ENCODE results near the gene FREM3. TPM values are rescaled to one million over a fixed set of nuclear protein-coding genes. Genes with fewer than 3 reads are reported as not detected.

The FREM3 gene
- total RNA-seq, 1 experiment from 2014 or later = not detected

DNA sequence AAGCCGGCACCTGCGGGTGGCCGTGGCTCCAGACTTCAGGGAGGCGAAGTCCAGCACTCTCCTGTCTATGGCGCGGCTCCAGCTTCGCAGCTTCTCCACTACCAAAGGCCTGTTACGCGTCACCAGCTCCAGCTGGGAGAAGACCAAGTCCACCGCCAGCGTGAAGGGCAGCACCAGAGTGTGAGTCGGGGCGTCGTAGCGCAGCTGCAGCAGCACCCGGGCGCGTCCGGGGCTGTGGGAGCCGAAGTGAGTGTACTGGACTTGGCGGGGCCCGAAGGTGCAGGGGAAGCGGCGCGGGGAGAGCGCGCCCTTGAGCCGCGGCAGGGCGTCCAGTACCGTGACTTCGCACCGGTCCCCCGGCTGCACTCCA is 444 bp downstream of the FREM3 start:
- no peaks in the 10 kb centered on the region for H3K36me3 ChIP-seq (ENCODE audit: low read depth, low read length)
- TF ChIP-seq EZH2 (IDR thresholded peaks at IDR 0.05; ENCODE audit: low read length, unreplicated experiment) = no peak
- TF ChIP-seq, protein P1, sequence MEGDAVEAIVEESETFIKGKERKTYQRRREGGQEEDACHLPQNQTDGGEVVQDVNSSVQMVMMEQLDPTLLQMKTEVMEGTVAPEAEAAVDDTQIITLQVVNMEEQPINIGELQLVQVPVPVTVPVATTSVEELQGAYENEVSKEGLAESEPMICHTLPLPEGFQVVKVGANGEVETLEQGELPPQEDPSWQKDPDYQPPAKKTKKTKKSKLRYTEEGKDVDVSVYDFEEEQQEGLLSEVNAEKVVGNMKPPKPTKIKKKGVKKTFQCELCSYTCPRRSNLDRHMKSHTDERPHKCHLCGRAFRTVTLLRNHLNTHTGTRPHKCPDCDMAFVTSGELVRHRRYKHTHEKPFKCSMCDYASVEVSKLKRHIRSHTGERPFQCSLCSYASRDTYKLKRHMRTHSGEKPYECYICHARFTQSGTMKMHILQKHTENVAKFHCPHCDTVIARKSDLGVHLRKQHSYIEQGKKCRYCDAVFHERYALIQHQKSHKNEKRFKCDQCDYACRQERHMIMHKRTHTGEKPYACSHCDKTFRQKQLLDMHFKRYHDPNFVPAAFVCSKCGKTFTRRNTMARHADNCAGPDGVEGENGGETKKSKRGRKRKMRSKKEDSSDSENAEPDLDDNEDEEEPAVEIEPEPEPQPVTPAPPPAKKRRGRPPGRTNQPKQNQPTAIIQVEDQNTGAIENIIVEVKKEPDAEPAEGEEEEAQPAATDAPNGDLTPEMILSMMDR (conservative IDR thresholded peaks at IDR 0.05; ENCODE audit: low read depth, low read length) = no peak
- TF ChIP-seq EZH2phosphoT487 (IDR thresholded peaks at IDR 0.05; ENCODE audit: borderline replicate concordance, low read length) = no peak
- H3K9me2 ChIP-seq (replicated peaks; ENCODE audit: low read length) = no peaks in the 10 kb centered on the region
- DNase-seq (no peak), ATAC-seq (no peak; the same call in 1 of the 2 replicates)
- CTCF ChIA-PET = interaction anchor here (0.6 kb wide), 1 partner anchor 715 kb away, joined by 3 read pairs; no protein-coding TSS in a partner anchor
- H2AFZ ChIP-seq (ENCODE audit: low read length) = no peak overlapping the region
- POLR2A ChIA-PET (ENCODE audit: unreplicated experiment) = no interaction called here
- no peak overlapping the region for H3K4me3 ChIP-seq (ENCODE audit: low read length)
- H3K4me2 ChIP-seq (ENCODE audit: low read length) = no peak overlapping the region
- H3F3A ChIP-seq (ENCODE audit: low read length, unreplicated experiment) = no peaks in the 10 kb centered on the region
- H3K4me1 ChIP-seq (ENCODE audit: insufficient read depth, low read length) = no peaks in the 10 kb centered on the region
- no peak overlapping the region for H3K27ac ChIP-seq (ENCODE audit: low read length)
- BruUV-seq (replicated peaks) = no TSS peak
- peaks cover 49% of the 10 kb centered on the region for H3K27me3 ChIP-seq (ENCODE audit: low read length)
- intact Hi-C loops (cut with micrococcal nuclease) = no loop called here
- H4K20me1 ChIP-seq (ENCODE audit: low read length) = no peaks in the 10 kb centered on the region
- no peaks in the 10 kb centered on the region for H3K79me2 ChIP-seq (ENCODE audit: low read length)
- no peak overlapping the region for H3K9ac ChIP-seq (ENCODE audit: low read length)
- H3K9me3 ChIP-seq (ENCODE audit: low read length) = no peaks in the 10 kb centered on the region

DNA sequence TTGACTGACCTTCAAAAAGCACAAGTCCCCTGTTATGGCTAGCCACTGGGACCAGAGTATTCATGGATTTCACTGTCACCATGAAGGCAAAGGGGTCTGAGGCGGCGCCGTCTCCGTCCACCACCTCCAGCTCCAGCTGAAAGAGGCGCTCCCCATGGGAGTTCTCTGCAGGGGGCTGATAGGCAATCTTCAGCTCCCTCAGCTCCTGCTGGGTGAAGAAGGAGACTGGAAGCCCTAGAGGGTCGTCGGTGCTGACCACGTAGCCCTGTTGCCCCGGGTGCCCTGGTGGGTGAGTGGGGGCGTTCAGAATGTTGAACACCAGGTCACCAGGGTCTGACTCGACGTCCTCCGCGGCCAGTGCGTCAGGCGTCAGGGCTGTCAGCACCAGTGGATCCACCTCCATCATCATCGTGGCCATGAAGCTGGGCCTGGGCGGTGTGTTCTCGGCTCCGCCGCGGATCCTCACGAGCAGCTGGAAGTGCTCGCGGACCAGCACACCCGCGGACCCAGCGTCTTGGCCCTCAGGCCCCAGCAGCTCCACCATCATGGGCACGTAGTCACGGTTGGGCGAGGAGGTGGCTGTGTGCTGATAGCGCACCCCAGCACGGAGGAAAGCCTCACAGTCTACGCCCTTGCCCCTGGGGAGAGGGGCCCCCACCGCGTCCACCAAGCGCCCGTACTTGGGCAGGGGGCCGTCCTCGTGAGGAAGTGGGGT is 987 bp downstream of the FREM3 start:
- TF ChIP-seq, protein P1 (conservative IDR thresholded peaks at IDR 0.05; ENCODE audit: low read depth, low read length) = no peak
- TF ChIP-seq EZH2phosphoT487 (IDR thresholded peaks at IDR 0.05; ENCODE audit: borderline replicate concordance, low read length) = no peak
- TF ChIP-seq EZH2 (IDR thresholded peaks at IDR 0.05; ENCODE audit: low read length, unreplicated experiment) = no peak
- no peaks in the 10 kb centered on the region for H4K20me1 ChIP-seq (ENCODE audit: low read length)
- H3K27ac ChIP-seq (ENCODE audit: low read length) = no peak overlapping the region
- DNase-seq = no peak
- no peak overlapping the region for H3K9ac ChIP-seq (ENCODE audit: low read length)
- H3F3A ChIP-seq (ENCODE audit: low read length, unreplicated experiment) = no peaks in the 10 kb centered on the region
- H3K36me3 ChIP-seq (ENCODE audit: low read depth, low read length) = no peaks in the 10 kb centered on the region
- BruUV-seq (replicated peaks) = no TSS peak
- H3K27me3 ChIP-seq (ENCODE audit: low read length) = peaks cover 51% of the 10 kb centered on the region
- no peaks in the 10 kb centered on the region for H3K79me2 ChIP-seq (ENCODE audit: low read length)
- H3K4me1 ChIP-seq (ENCODE audit: insufficient read depth, low read length) = no peaks in the 10 kb centered on the region
- no peak overlapping the region for H3K4me2 ChIP-seq (ENCODE audit: low read length)
- no peak overlapping the region for H3K4me3 ChIP-seq (ENCODE audit: low read length)
- CTCF ChIA-PET = interaction anchor here (0.6 kb wide), 1 partner anchor 714 kb away, joined by 3 read pairs; no protein-coding TSS in a partner anchor
- no peak overlapping the region for H2AFZ ChIP-seq (ENCODE audit: low read length)
- intact Hi-C loops (cut with micrococcal nuclease) = no loop called here
- no peaks in the 10 kb centered on the region for H3K9me3 ChIP-seq (ENCODE audit: low read length)
- no peaks in the 10 kb centered on the region for H3K9me2 ChIP-seq (replicated peaks; ENCODE audit: low read length)
- no peak for ATAC-seq
- POLR2A ChIA-PET (ENCODE audit: unreplicated experiment) = no interaction called here

DNA sequence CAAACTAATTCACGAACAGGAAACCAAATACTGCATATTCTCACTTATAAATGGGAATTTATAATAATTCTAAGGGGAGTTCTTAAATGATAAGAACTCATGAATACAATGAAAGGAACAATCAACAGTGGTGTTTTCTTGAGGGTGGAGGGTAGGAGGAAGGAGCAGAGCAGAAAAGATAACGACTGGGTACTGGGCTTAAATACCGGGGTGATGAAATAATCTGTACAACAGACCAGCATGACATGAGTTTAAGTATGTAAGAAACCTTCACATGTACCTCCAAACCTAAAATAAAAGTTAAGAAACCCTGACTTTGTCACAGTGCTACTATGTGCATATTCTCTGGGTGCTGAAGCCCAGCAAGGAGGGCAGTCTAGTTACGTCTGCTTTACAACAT is 6.6 kb downstream of the FREM3 start:
- no peaks in the 10 kb centered on the region for H3K36me3 ChIP-seq (ENCODE audit: low read depth, low read length)
- TF ChIP-seq EZH2phosphoT487 (IDR thresholded peaks at IDR 0.05; ENCODE audit: borderline replicate concordance, low read length) (no peak), EZH2 (IDR thresholded peaks at IDR 0.05; ENCODE audit: low read length, unreplicated experiment) (no peak)
- TF ChIP-seq, protein P1 (conservative IDR thresholded peaks at IDR 0.05; ENCODE audit: low read depth, low read length) = no peak
- no peaks in the 10 kb centered on the region for H4K20me1 ChIP-seq (ENCODE audit: low read length)
- POLR2A ChIA-PET (ENCODE audit: unreplicated experiment) = no interaction called here
- no peaks in the 10 kb centered on the region for H3K9me3 ChIP-seq (ENCODE audit: low read length)
- intact Hi-C loops (cut with micrococcal nuclease) = no loop called here
- H3K79me2 ChIP-seq (ENCODE audit: low read length) = no peaks in the 10 kb centered on the region
- ATAC-seq = no peak
- H2AFZ ChIP-seq (ENCODE audit: low read length) = no peak overlapping the region
- peaks cover 8% of the 10 kb centered on the region; the same call in 1 of the 2 replicates for H3K27me3 ChIP-seq (ENCODE audit: low read length)
- no peak overlapping the region for H3K9ac ChIP-seq (ENCODE audit: low read length)
- no peaks in the 10 kb centered on the region for H3K4me1 ChIP-seq (ENCODE audit: insufficient read depth, low read length)
- no peak overlapping the region for H3K27ac ChIP-seq (ENCODE audit: low read length)
- H3F3A ChIP-seq (ENCODE audit: low read length, unreplicated experiment) = no peaks in the 10 kb centered on the region
- no peak overlapping the region for H3K4me2 ChIP-seq (ENCODE audit: low read length)
- H3K4me3 ChIP-seq (ENCODE audit: low read length) = no peak overlapping the region
- no TSS peak for BruUV-seq (replicated peaks)
- no peak for DNase-seq
- CTCF ChIA-PET = no interaction called here
- no peaks in the 10 kb centered on the region for H3K9me2 ChIP-seq (replicated peaks; ENCODE audit: low read length)
